Measurements from ENCODE around the gene LIN7B. TPM values are rescaled to one million over a fixed set of nuclear protein-coding genes. Genes with fewer than 3 reads are reported as not detected.

Gene LIN7B
- total and polyA plus RNA-seq, 2 of the 13 experiments (the other 11 are each of a cell fraction or from before 2014, with no cell fraction given) = 5.3 to 7.6 TPM

GRCh38 chr19:49084206-49085019, 29.8 kb upstream of the LIN7B start (continued):
- TF ChIP-seq ZNF318 (CRISPR knock-in tag; IDR thresholded peaks at IDR 0.05) = no peak
- TF ChIP-seq HINFP (CRISPR knock-in tag; IDR thresholded peaks at IDR 0.05; ENCODE audit: low read depth) = peak; percentile 16; the same call in 1 of the 2 replicates
- no peak for TF ChIP-seq ELF1 (CRISPR knock-in tag; IDR thresholded peaks at IDR 0.05)
- 0 out of 2 replicates have a peak, but pooled peaks have one; percentile 19 for TF ChIP-seq EED (CRISPR knock-in tag; IDR thresholded peaks at IDR 0.05)
- TF ChIP-seq ZNF670 (CRISPR knock-in tag; IDR thresholded peaks at IDR 0.05; ENCODE audit: borderline replicate concordance) = no peak
- no peak for TF ChIP-seq FLYWCH1 (CRISPR knock-in tag; IDR thresholded peaks at IDR 0.05)
- 0 out of 2 replicates have a peak, but pooled peaks have one; percentile 44 for TF ChIP-seq ZNF878 (CRISPR knock-in tag; IDR thresholded peaks at IDR 0.05)
- no peak for TF ChIP-seq ZNF770 (CRISPR knock-in tag; IDR thresholded peaks at IDR 0.05)
- no peak for TF ChIP-seq SMAD9 (CRISPR knock-in tag; IDR thresholded peaks at IDR 0.05)
- no peak for TF ChIP-seq ZNF607 (CRISPR knock-in tag; IDR thresholded peaks at IDR 0.05; ENCODE audit: borderline replicate concordance)
- TF ChIP-seq NR0B2 (CRISPR knock-in tag; IDR thresholded peaks at IDR 0.05) = no peak
- no peak for TF ChIP-seq ZNF276 (CRISPR knock-in tag; IDR thresholded peaks at IDR 0.05; ENCODE audit: low read depth)
- TF ChIP-seq BCL6 (CRISPR knock-in tag; IDR thresholded peaks at IDR 0.05) = no peak
- no peak for TF ChIP-seq ZNF225 (CRISPR knock-in tag; IDR thresholded peaks at IDR 0.05)

Measured in HepG2 (cell line).